GM21825 (cell line): ENCODE results near the gene KCNH1.
"Not testable (repeated sequence)": the region's sequence is repeated elsewhere in the genome, so short reads cannot be mapped to it uniquely, and the experiment has no call there.

ENCODE experiments used
- ATAC-seq: cut with Tn5 transposase; IDR thresholded peaks from one replicate; pipeline ENCODE4 v1.9.1; 2021; ENCODE audit warnings: mild to moderate bottlenecking, moderate library complexity; ENCODE audit not compliant: unreplicated experiment

Gene KCNH1

GRCh38 chr1:211013346-211014240 is 120.4 kb downstream of the KCNH1 start:
- ATAC-seq: no peak

DNA sequence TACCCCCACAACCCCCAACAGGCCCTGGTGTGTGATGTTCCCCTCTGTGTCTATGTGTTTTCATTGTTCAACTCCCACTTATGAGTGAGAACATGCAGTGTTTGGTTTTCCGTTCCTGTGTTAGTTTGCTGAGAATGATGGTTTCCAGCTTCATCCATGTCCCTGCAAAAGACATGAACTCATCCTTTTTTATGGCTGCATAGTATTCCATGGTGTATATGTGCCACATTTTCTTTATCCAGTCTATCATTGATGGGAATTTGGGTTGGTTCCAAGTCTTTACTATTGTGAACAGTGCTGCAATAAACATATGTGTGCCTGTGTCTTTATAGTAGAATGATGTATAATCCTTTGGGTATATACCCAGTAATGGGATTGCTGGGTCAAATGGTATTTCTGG is 122.8 kb downstream of the KCNH1 start:
- ATAC-seq: not testable (repeated sequence)

- no peak for ATAC-seq
Observed at GRCh38 chr1:211009944-211010343, 124.0 kb downstream of the KCNH1 start.

DNA sequence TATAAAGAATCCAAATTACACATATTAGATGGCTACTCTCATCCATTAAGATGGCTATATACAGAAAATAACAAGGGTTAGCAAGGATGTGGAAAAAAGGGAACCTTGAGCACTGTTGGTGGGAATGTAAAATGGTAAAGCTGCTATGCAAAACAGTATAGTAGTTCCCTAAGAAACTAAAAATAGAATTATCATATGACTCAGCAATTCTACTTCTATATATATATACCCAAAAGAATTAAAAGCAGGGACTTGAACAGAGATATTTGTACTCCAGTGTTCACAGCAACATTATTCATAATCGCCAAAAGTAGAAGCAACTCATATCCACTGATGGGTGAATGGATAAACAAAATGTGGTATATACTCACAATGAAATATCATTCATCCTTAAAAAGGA is 126.1 kb downstream of the KCNH1 start:
- ATAC-seq: no peak

DNA sequence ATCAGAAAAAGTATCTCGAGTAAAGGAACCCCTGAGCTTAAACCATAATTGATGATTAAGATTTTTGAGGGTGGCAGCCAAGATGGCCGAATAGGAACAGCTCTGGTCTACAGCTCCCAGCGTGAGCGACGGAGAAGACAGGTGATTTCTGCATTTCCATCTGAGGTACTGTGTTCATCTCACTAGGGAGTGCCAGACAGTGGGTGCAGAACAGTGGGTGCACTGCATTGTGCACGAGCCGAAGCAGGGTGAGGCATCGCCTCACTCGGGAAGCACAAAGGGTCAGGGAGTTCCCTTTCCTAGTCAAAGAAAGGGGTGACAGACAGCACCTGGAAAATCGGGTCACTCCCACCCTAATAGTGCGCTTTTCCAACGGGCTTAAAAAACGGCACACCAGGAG is 138.0 kb downstream of the KCNH1 start:
- ATAC-seq: not testable (repeated sequence)

- ATAC-seq: no peak
Observed at GRCh38 chr1:210992837-210993236, 141.1 kb downstream of the KCNH1 start.

- no peak for ATAC-seq
Observed at GRCh38 chr1:210989905-210990304, 144.0 kb downstream of the KCNH1 start.

GRCh38 chr1:210981490-210981889 is 152.5 kb downstream of the KCNH1 start:
- no peak for ATAC-seq

GRCh38 chr1:210980082-210980481 is 153.9 kb downstream of the KCNH1 start:
- no peak for ATAC-seq

GRCh38 chr1:210978974-210979354 is 155.0 kb downstream of the KCNH1 start:
- no peak for ATAC-seq

GRCh38 chr1:210978316-210978973 is 155.5 kb downstream of the KCNH1 start:
- ATAC-seq: peak; percentile 60

GRCh38 chr1:210951279-210951678 is 182.7 kb downstream of the KCNH1 start:
- ATAC-seq: no peak

- peak; percentile 68 for ATAC-seq
Observed at GRCh38 chr1:210949940-210950546, 183.9 kb downstream of the KCNH1 start.

GRCh38 chr1:210949489-210949888 is 184.5 kb downstream of the KCNH1 start:
- ATAC-seq: no peak

DNA sequence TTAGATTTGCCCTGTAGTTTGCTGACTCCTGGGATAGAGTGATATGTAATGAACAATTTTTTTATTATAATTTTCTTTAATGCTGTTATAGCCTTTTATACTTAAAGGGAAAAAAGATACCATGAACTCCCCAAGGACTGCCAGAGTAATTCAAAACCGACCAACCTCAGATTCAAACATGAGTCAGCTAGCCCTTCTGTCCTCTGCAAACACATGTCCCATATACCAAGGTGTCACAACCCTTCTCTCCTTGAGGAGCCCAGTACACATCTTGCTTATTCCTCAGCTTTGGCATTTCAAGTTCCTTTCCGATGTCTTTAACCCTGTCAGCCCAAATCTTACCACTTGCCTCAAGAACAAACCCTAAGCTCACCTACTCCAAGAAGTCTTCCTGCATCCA is 184.9 kb downstream of the KCNH1 start:
- no peak for ATAC-seq

DNA sequence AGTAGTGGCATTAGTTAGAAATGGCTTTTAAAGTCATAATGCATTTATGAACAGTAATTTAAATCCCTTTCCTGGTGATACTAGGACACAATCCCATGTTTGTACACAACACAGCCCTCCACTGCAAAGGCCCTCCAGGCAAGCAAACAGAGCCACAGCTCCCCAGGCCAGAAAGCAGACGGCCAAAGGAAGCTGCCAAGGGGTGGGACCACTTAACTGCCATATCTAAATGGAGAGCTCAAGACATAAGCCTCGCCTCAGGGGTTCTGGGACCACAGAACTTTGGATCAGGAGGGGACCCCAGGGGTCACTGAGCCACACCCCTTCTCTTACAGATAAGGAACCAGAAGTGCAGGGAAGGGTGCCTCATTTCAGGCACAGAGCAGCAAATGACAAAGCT is 189.7 kb downstream of the KCNH1 start:
- ATAC-seq: no peak

DNA sequence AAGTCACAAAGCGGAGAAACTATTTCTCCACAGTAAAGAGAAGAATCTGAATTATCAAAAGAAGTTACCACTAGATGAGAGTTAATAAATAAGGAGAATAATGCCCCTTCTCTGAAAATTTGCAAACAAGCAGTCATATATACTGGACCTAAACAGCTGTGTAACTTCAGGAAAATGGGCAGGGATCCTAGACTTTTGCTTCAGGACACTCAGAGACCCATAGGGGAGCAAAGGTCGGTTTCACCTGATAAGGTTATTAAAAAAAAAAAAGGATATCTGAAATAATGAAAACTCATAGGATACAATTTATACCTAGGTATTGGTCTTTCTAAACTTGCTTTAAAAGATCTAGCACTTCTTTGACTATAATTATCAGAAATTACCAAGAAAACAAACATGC is 191.4 kb downstream of the KCNH1 start:
- no peak for ATAC-seq

DNA sequence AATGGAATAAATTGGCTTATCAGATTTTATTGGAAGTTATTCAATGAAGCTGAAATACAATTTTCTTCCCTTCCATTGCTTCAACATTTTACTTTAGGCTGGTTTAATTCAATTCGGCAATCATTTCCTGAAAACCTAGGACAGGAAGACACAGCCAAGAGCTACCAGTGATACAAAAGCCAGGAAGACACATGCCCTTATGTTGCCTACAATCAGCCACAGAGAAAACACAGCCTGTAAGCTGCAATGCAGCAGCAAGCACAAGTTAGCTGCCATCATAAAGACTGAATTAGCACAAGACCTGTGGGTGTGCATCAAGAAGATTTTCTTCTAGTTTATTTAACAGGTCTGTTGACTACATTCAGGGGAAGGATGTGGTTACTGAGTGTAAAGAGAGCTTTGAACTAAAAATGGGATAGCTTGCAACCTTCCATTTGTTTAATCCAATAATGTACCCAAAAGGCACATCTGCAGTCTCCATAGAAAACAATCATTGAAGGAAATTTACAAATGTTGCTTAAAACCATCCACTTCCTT is 193.8 kb downstream of the KCNH1 start:
- no peak for ATAC-seq

- ATAC-seq: no peak
Observed at GRCh38 chr1:210938416-210938925, 195.5 kb downstream of the KCNH1 start.

- no peak for ATAC-seq
Observed at GRCh38 chr1:210937846-210938245, 196.1 kb downstream of the KCNH1 start.

GRCh38 chr1:210935905-210936304 is 198.0 kb downstream of the KCNH1 start:
- ATAC-seq: no peak
